H9 (cell line): Measurements from ENCODE around the gene ARMC5. TPM values are rescaled to one million over a fixed set of nuclear protein-coding genes. Genes with fewer than 3 reads are reported as not detected.

Experiments
- DNase-seq: peaks from one replicate; pipeline ENCODE4 v3.0.0-alpha.2; 2017
- H2AFZ ChIP-seq: one replicate; pipeline ENCODE4 v1.6.1; 2013; ENCODE audit warnings: mild to moderate bottlenecking, low read length, control low read depth, moderate library complexity
- H2AK5ac ChIP-seq: 2 replicates; pipeline ENCODE4 v1.6.1; 2013; ENCODE audit warnings: low read length, control low read depth, mixed read lengths; ENCODE audit not compliant: insufficient read length
- H2BK120ac ChIP-seq: one replicate; pipeline ENCODE4 v1.6.1; 2013; ENCODE audit warnings: low read depth, mild to moderate bottlenecking, low read length, control low read depth, inconsistent platforms; ENCODE audit not compliant: poor library complexity, severe bottlenecking
- H2BK12ac ChIP-seq: 2 replicates; pipeline ENCODE4 v1.6.1; 2013; ENCODE audit warnings: low read length, control low read depth, mixed read lengths, low read depth; ENCODE audit not compliant: insufficient read length
- H2BK15ac ChIP-seq: 2 replicates; pipeline ENCODE4 v1.6.1; 2013; ENCODE audit warnings: low read depth, low read length, control low read depth
- H2BK20ac ChIP-seq: one replicate; pipeline ENCODE4 v1.6.1; 2013; ENCODE audit warnings: low read depth, mild to moderate bottlenecking, low read length, control low read depth, inconsistent platforms; ENCODE audit not compliant: poor library complexity, severe bottlenecking
- H2BK5ac ChIP-seq: 2 replicates; pipeline ENCODE4 v1.6.1; 2013; ENCODE audit warnings: low read length, control low read depth, mixed read lengths; ENCODE audit not compliant: insufficient read length
- H3K14ac ChIP-seq: 2 replicates; pipeline ENCODE4 v1.6.1; 2013; ENCODE audit warnings: low read length, control low read depth; ENCODE audit not compliant: insufficient read depth
- H3K18ac ChIP-seq: 2 replicates; pipeline ENCODE4 v1.6.1; 2013; ENCODE audit warnings: low read depth, mild to moderate bottlenecking, mixed read lengths, low read length, control low read depth; ENCODE audit not compliant: insufficient read length
- H3K23ac ChIP-seq: 2 replicates; pipeline ENCODE4 v1.6.1; 2013; ENCODE audit warnings: low read length, control low read depth, mixed read lengths, low read depth; ENCODE audit not compliant: insufficient read length
- H3K23me2 ChIP-seq: 2 replicates; pipeline ENCODE4 v1.6.1; 2013; ENCODE audit warnings: low read depth, mild to moderate bottlenecking, mixed read lengths, low read length, control low read depth; ENCODE audit not compliant: insufficient read length, poor library complexity, severe bottlenecking
- H3K27ac ChIP-seq: 2 replicates; pipeline ENCODE4 v1.5.1; 2013; ENCODE audit warnings: low read length, control low read depth, mixed read lengths, low read depth; ENCODE audit not compliant: insufficient read length
- H3K27me3 ChIP-seq: 2 replicates; pipeline ENCODE4 v1.6.1; 2013; ENCODE audit warnings: low read length, control low read depth, inconsistent platforms; ENCODE audit not compliant: insufficient read depth
- H3K4ac ChIP-seq: 2 replicates; pipeline ENCODE4 v1.6.1; 2013; ENCODE audit warnings: low read depth, mild to moderate bottlenecking, control low read depth, inconsistent platforms, low read length, moderate library complexity
- H3K4me1 ChIP-seq: 2 replicates; pipeline ENCODE4 v1.6.1; 2013; ENCODE audit warnings: low read length, control low read depth, inconsistent platforms; ENCODE audit not compliant: insufficient read depth
- H3K4me2 ChIP-seq: 2 replicates; pipeline ENCODE4 v1.6.1; 2013; ENCODE audit warnings: low read length, control low read depth, mixed read lengths; ENCODE audit not compliant: insufficient read length, insufficient read depth
- H3K56ac ChIP-seq: 2 replicates; pipeline ENCODE4 v1.6.1; 2013; ENCODE audit warnings: low read depth, mild to moderate bottlenecking, mixed read lengths, low read length, control low read depth; ENCODE audit not compliant: insufficient read length
- H3K79me1 ChIP-seq: 2 replicates; pipeline ENCODE4 v1.6.1; 2013; ENCODE audit warnings: low read depth, mild to moderate bottlenecking, moderate library complexity, low read length, control low read depth, inconsistent platforms; ENCODE audit not compliant: insufficient read depth, poor library complexity, severe bottlenecking
- H3K79me2 ChIP-seq: 2 replicates; pipeline ENCODE4 v1.6.1; 2013; ENCODE audit warnings: low read length, control low read depth, inconsistent platforms; ENCODE audit not compliant: insufficient read depth
- H3K9ac ChIP-seq: 2 replicates; pipeline ENCODE4 v1.6.1; 2013; ENCODE audit warnings: low read length, control low read depth, mixed read lengths; ENCODE audit not compliant: insufficient read length; ENCODE audit errors: extremely low read depth
- H3K9me3 ChIP-seq: one replicate; pipeline ENCODE4 v1.6.1; 2013; ENCODE audit warnings: low read depth, low read length, inconsistent platforms; ENCODE audit not compliant: control insufficient read depth
- H3T11ph ChIP-seq: one replicate; pipeline ENCODE4 v1.6.1; 2013; ENCODE audit warnings: mild to moderate bottlenecking, low read length, control low read depth, inconsistent platforms
- H4K20me1 ChIP-seq: one replicate; pipeline ENCODE4 v1.6.1; 2013; ENCODE audit not compliant: control insufficient read depth, insufficient read length, insufficient read depth
- H4K5ac ChIP-seq: 2 replicates; pipeline ENCODE4 v1.6.1; 2013; ENCODE audit warnings: low read depth, mild to moderate bottlenecking, mixed read lengths, low read length, control low read depth; ENCODE audit not compliant: insufficient read length
- H4K8ac ChIP-seq: replicated peaks from 2 replicates; pipeline ENCODE4 v1.6.1; 2013; ENCODE audit warnings: low read length, control low read depth, mixed read lengths, low read depth; ENCODE audit not compliant: insufficient read length
- H4K91ac ChIP-seq: 2 replicates; pipeline ENCODE4 v1.6.1; 2013; ENCODE audit warnings: low read depth, mild to moderate bottlenecking, moderate library complexity, mixed read lengths, low read length, control low read depth; ENCODE audit not compliant: insufficient read length
- H3K27ac Mint-ChIP-seq, 3 experiments: 2 replicates in 2 of 3; 3 replicates in 1 of 3; pipeline ENCODE4 v1.8.0; 2020 to 2021; ENCODE audit warnings: mixed read lengths in 3 of 3, mild to moderate bottlenecking in 1 of 3, moderate library complexity in 1 of 3
- H3K27me3 Mint-ChIP-seq: 2 replicates; pipeline ENCODE4 v1.8.0; 2021; ENCODE audit warnings: low read depth, mild to moderate bottlenecking, moderate library complexity, mixed read lengths
- H3K36me3 Mint-ChIP-seq, 3 experiments: 2 replicates in 2 of 3; 3 replicates in 1 of 3; pipeline ENCODE4 v1.8.0; 2020 to 2021; ENCODE audit warnings: low read depth in 3 of 3, mixed read lengths in 3 of 3; ENCODE audit not compliant: insufficient read depth in 1 of 3
- H3K4me1 Mint-ChIP-seq, 2 experiments: 2 replicates each; pipeline ENCODE4 v1.8.0; 2020; ENCODE audit warnings: mixed read lengths in 2 of 2
- H3K4me3 Mint-ChIP-seq, 2 experiments: 2 replicates in 1 of 2; 3 replicates in 1 of 2; pipeline ENCODE4 v1.8.0; 2020 to 2021; ENCODE audit warnings: mild to moderate bottlenecking in 2 of 2, mixed read lengths in 2 of 2, moderate library complexity in 1 of 2
- H3K9me3 Mint-ChIP-seq, 2 experiments: 2 replicates in 1 of 2; 3 replicates in 1 of 2; pipeline ENCODE4 v1.8.0; 2020; ENCODE audit warnings: mild to moderate bottlenecking in 2 of 2, mixed read lengths in 2 of 2, moderate library complexity in 1 of 2
- WGBS: extraction: QIAGEN DNeasy Blood & Tissue Kit; methylation state at CpG from one replicate; pipeline ENCODE4 v1.1.7; 2013; ENCODE audit warnings: missing lambda C conversion rate, low lambda C conversion rate, mixed read lengths; ENCODE audit not compliant: insufficient read length; ENCODE audit errors: extremely low coverage; 5-methylcytosine and 5-hydroxymethylcytosine counted together
- total RNA-seq: library from RNA; stranded (reverse); gene quantifications from 2 replicates; pipeline ENCODE4 v1.2.1, GENCODE V29; 2021
- TF ChIP-seq, protein P1 (sequence below): fragments of 200-600 bp; sonication (generic); conservative IDR thresholded peaks from 3 replicates; pipeline ENCODE4 v1.8.0; 2021; ENCODE audit warnings: antibody characterized with exemption, mild to moderate bottlenecking

Gene ARMC5
- total RNA-seq, 1 experiment from 2014 or later = 18.7 TPM

DNA sequence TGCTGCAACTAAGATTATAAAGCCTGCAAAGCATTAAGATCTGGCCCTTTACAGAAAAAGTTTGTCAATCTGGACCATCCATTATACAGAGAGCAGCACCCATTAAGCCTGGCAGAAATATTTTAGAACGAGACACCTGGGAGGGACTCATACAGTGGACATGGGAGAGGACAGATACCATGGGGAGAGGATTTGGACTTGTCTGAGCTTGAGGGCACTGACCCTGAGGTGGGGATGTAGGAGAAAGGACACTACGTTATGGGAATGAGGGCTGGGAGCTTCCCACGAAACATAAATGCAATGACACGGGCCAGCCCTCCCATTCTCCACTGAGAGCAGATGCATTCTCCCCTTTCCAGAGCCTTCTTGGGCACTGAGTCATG is 42.7 kb downstream of the ARMC5 start:
- no peaks in the 10 kb centered on the region for H3K9me3 Mint-ChIP-seq
- no peak overlapping the region for H3K23ac ChIP-seq
- H3K27me3 ChIP-seq = no peaks in the 10 kb centered on the region
- H3K79me2 ChIP-seq = no peaks in the 10 kb centered on the region
- no peak overlapping the region for H4K91ac ChIP-seq
- no peaks in the 10 kb centered on the region for H3K79me1 ChIP-seq
- H3K56ac ChIP-seq = no peak overlapping the region
- H2AK5ac ChIP-seq = no peak overlapping the region
- H3K9me3 ChIP-seq = no peaks in the 10 kb centered on the region
- peak overlapping the region in 2 of 3 experiments; percentile 58 to 67; a peak in 4 of 7 replicates for H3K27ac Mint-ChIP-seq
- peak overlapping the region; percentile 3 for H3K4me2 ChIP-seq
- H3K4me1 Mint-ChIP-seq = peaks cover 18 to 20% of the 10 kb centered on the region in 2 experiments
- no peak overlapping the region for H4K8ac ChIP-seq
- no peak overlapping the region for H3K4me3 Mint-ChIP-seq
- H3K27me3 Mint-ChIP-seq = no peaks in the 10 kb centered on the region
- H2BK12ac ChIP-seq = no peak overlapping the region
- no peak overlapping the region for H3K4ac ChIP-seq
- H3K4me1 ChIP-seq = peaks cover 6% of the 10 kb centered on the region; the same call in 1 of the 2 replicates
- H4K20me1 ChIP-seq = no peaks in the 10 kb centered on the region
- no peak overlapping the region for H2BK15ac ChIP-seq
- no peak overlapping the region for H2BK120ac ChIP-seq
- H3K14ac ChIP-seq = no peak overlapping the region
- H3K23me2 ChIP-seq = no peaks in the 10 kb centered on the region
- H3T11ph ChIP-seq = no peak overlapping the region
- no CpG with 5 or more reads among the region's 4 CpGs for WGBS
- peaks cover 3 to 32% (median 24%) of the 10 kb centered on the region in 3 experiments; a peak in 6 of 7 replicates for H3K36me3 Mint-ChIP-seq
- H3K27ac ChIP-seq = no peak overlapping the region
- no peak overlapping the region for H2BK5ac ChIP-seq
- H4K5ac ChIP-seq = no peak overlapping the region
- H2AFZ ChIP-seq = no peak overlapping the region
- TF ChIP-seq, protein P1, sequence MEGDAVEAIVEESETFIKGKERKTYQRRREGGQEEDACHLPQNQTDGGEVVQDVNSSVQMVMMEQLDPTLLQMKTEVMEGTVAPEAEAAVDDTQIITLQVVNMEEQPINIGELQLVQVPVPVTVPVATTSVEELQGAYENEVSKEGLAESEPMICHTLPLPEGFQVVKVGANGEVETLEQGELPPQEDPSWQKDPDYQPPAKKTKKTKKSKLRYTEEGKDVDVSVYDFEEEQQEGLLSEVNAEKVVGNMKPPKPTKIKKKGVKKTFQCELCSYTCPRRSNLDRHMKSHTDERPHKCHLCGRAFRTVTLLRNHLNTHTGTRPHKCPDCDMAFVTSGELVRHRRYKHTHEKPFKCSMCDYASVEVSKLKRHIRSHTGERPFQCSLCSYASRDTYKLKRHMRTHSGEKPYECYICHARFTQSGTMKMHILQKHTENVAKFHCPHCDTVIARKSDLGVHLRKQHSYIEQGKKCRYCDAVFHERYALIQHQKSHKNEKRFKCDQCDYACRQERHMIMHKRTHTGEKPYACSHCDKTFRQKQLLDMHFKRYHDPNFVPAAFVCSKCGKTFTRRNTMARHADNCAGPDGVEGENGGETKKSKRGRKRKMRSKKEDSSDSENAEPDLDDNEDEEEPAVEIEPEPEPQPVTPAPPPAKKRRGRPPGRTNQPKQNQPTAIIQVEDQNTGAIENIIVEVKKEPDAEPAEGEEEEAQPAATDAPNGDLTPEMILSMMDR = no peak
- no peak for DNase-seq
- no peak overlapping the region for H3K18ac ChIP-seq
- H3K9ac ChIP-seq = no peak overlapping the region
- no peak overlapping the region for H2BK20ac ChIP-seq
